Fibroblast of the aortic adventitia (primary cell): ENCODE results near the gene GBP6. TPM values are rescaled to one million over a fixed set of nuclear protein-coding genes. Genes with fewer than 3 reads are reported as not detected.
"Not testable (repeated sequence)": the region's sequence is repeated elsewhere in the genome, so short reads cannot be mapped to it uniquely, and the experiment has no call there.

Experiments used
- DNase-seq: peaks from one replicate; pipeline ENCODE4 v3.0.0-alpha.2; 2010; ENCODE audit warnings: low read depth
- H3K4me3 ChIP-seq: 2 replicates; pipeline ENCODE4 v1.5.1; 2011; ENCODE audit warnings: low read depth, mild to moderate bottlenecking, control low read depth, low read length, moderate library complexity
- CTCF ChIP-seq: IDR thresholded peaks from 2 replicates; pipeline ENCODE4 v1.5.1; 2011; ENCODE audit warnings: mild to moderate bottlenecking, low read length, control low read depth, inconsistent platforms; ENCODE audit not compliant: insufficient read depth
- total RNA-seq: library from RNA; depleted of rRNA; stranded (reverse); fragments of >200 nt; gene quantifications from 2 replicates; pipeline ENCODE4 v1.2.3, GENCODE V29; 2012; ENCODE audit warnings: low replicate concordance

GBP6 gene
- total RNA-seq, 1 donor: not detected

DNA sequence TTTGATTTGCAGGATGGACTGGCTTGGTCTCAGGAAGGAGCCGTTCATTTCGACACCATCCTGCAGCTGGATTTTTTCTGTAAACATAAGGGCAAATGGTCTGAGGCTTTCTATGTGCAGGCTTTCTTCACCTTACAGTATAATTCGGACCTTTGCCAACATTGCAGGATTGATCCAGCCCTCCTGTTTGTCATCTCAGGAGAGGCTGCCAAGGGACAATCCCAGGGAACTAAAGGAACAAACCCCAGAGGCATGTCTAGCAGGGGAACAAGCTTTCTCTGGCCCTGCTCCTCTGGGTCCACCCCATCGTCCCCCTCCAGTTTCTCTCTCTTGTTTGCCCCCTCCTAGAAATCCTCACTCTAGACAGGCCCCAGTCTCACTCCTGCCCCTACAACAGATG, 24.8 kb upstream of the GBP6 start:
- TF ChIP-seq CTCF: no peak
- DNase-seq: no peak
- no peak overlapping the region for H3K4me3 ChIP-seq

- DNase-seq: not testable (repeated sequence)
Observed at GRCh38 chr1:89345479-89345878, 18.4 kb upstream of the GBP6 start.

DNA sequence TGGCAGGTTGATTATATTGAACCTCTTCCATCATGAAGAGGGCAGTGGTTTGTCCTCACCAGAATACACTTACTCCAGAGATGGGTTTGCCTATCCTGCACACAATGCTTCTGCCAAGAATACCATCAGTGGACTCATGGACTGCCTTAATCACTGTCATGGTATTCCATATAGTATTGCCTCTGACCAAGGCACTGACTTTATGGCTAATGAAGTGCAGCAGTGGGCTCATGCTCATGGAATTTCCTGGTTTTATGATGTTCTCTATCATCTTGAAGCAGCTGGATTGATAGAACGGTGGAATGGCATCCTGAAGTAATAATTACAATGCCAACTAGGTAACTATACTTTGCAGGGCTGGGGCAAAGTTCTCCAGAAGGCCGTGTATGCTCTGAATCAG, 16.6 kb upstream of the GBP6 start:
- no peak for TF ChIP-seq CTCF
- DNase-seq: no peak
- no peak overlapping the region for H3K4me3 ChIP-seq

More at GRCh38 chr1:89345479-89345878, 18.4 kb upstream of the GBP6 start:
- H3K4me3 ChIP-seq: not testable (repeated sequence)

- no peak for TF ChIP-seq CTCF
- no peak overlapping the region for H3K4me3 ChIP-seq
- no peak for DNase-seq
Observed at GRCh38 chr1:89350298-89350697, 13.6 kb upstream of the GBP6 start.

GRCh38 chr1:89351597-89352311, 12.1 kb upstream of the GBP6 start:
- no peak overlapping the region for H3K4me3 ChIP-seq
- no peak for TF ChIP-seq CTCF

GRCh38 chr1:89352421-89352820, 11.4 kb upstream of the GBP6 start:
- no peak for TF ChIP-seq CTCF
- no peak overlapping the region for H3K4me3 ChIP-seq
- no peak for DNase-seq

More at GRCh38 chr1:89351597-89352311, 12.1 kb upstream of the GBP6 start:
- DNase-seq: no peak

- no peak for TF ChIP-seq CTCF
- DNase-seq: no peak
- no peak overlapping the region for H3K4me3 ChIP-seq
Observed at GRCh38 chr1:89354205-89354604, 9.7 kb upstream of the GBP6 start.
